IPS DF 6.9 (cell line): ENCODE results near the gene NECTIN1.
"Not testable (repeated sequence)": the region's sequence is repeated elsewhere in the genome, so short reads cannot be mapped to it uniquely, and the experiment has no call there.

Experiments used
- DNase-seq: peaks from one replicate; pipeline ENCODE4 v3.0.0-alpha.2; 2013; ENCODE audit warnings: low read depth, low spot score
- H3K27ac ChIP-seq: one replicate; pipeline ENCODE4 v1.5.1; 2013; ENCODE audit warnings: low read length, control low read depth
- H3K27me3 ChIP-seq: 2 replicates; pipeline ENCODE4 v1.6.1; 2013; ENCODE audit warnings: mild to moderate bottlenecking, low read length; ENCODE audit not compliant: control insufficient read depth, insufficient read depth
- H3K36me3 ChIP-seq: 2 replicates; pipeline ENCODE4 v1.6.1; 2013; ENCODE audit warnings: low read length; ENCODE audit not compliant: control insufficient read depth, insufficient read depth
- H3K4me1 ChIP-seq: 2 replicates; pipeline ENCODE4 v1.6.1; 2013; ENCODE audit warnings: low read length; ENCODE audit not compliant: control insufficient read depth, insufficient read depth
- H3K4me3 ChIP-seq: 2 replicates; pipeline ENCODE4 v1.5.1; 2013; ENCODE audit warnings: mild to moderate bottlenecking, low read length
- H3K9me3 ChIP-seq: 2 replicates; pipeline ENCODE4 v1.6.1; 2013; ENCODE audit warnings: low read length, inconsistent platforms; ENCODE audit not compliant: control insufficient read depth, insufficient read depth
- WGBS: extraction: QIAGEN DNeasy Blood & Tissue Kit; methylation state at CpG from one replicate; pipeline ENCODE4 v1.1.7; 2013; ENCODE audit warnings: mixed read lengths, missing lambda C conversion rate; ENCODE audit not compliant: insufficient read length, insufficient coverage; 5-methylcytosine and 5-hydroxymethylcytosine counted together

The NECTIN1 gene

DNA sequence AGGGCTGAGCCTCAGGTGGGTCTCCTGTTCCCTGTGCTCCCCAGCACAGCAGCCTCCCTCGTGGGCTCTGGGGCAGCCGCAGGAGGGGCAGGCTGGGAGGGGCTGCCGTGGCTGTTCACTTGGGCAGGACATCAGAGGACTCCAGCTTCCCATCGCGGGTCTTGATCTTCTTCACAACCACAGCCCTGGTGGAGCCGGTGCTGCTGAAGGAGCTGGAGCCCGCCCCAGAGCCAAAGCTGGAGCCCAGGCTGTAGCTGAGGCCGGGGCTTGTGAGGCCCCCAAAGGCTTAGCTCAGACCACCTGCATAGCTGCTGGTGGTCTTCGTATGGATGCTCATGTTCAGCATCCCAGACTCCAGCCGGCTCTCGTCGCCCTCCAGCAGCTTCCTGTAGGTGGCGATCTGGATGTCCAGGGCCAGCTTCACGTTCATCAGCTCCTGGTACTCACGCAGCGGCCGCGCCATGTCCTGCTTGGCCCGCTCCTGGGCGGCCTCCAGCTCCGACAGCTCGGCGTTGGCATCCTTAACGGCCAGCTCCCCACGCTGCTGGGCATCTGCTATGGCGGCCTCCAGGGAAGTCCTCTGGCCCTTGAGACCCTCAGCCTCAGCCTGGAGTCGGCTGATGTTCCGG is 126.1 kb downstream of the NECTIN1 start:
- no peaks in the 10 kb centered on the region for H3K4me1 ChIP-seq
- H3K4me3 ChIP-seq = no peak overlapping the region
- H3K27ac ChIP-seq = no peak overlapping the region
- no peaks in the 10 kb centered on the region for H3K9me3 ChIP-seq
- no CpG with 5 or more reads among the region's 28 CpGs for WGBS
- no peak for DNase-seq
- no peaks in the 10 kb centered on the region; the same call in 1 of the 2 replicates for H3K36me3 ChIP-seq
- H3K27me3 ChIP-seq = no peaks in the 10 kb centered on the region

DNA sequence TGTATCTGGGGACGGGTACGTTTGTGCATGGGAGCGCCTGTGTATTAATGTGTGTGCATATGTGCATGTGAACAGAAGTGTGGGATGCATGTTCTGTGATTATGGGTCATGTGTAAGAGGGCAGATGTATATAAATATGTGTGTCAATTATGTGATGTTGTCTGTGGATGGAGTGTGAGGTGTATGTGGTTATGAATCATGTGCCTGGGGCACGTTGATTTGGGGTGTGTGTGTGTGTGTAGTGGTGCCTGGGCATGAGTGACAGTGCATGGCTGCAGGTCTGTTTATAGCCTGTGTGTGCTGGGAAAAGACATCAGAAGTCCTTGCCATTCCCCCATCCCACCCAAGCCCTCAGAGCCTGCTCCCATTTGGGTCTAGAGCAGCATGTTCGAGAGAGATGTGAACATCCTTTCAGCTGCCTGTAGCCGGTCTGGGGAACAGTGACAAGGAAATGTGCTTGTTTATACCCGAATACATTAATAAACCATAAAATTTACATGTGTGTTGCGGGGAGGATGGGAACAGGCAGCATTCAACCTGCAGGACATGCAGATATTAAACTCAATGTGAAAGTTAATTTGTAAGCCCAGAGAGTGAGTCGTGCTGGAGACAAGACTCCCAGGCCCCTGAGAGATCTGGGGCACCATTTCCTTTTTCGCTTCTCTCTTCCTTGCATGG is 129.0 kb downstream of the NECTIN1 start:
- H3K27me3 ChIP-seq = no peaks in the 10 kb centered on the region
- H3K4me3 ChIP-seq = no peak overlapping the region
- H3K4me1 ChIP-seq = no peaks in the 10 kb centered on the region
- WGBS = no CpG with 5 or more reads among the region's 10 CpGs
- no peak overlapping the region for H3K27ac ChIP-seq
- H3K36me3 ChIP-seq = no peaks in the 10 kb centered on the region; the same call in 1 of the 2 replicates
- no peak for DNase-seq
- no peaks in the 10 kb centered on the region for H3K9me3 ChIP-seq

DNA sequence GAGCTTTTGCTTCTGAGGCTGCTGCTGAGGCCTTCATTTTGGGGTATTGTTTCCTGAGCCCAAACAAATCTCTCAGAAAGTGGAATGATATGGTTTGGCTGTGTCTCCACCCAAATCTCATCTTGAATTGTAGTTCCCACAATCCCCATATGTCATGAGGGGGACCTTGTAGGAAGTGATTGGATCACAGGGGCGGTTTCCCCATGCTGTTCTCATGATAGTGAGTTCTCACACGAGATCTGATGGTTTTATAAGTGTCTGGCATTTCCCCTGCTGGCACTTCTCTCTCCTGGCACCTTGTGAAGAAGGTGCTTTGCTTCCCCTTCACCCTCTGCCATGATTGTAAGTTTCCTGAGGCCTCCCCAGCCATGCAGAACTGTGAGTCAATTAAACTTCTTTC is 133.1 kb downstream of the NECTIN1 start:
- no CpG with 5 or more reads among the region's 2 CpGs for WGBS
- not testable (repeated sequence) for DNase-seq, H3K9me3 ChIP-seq, H3K27me3 ChIP-seq, H3K4me1 ChIP-seq, H3K27ac ChIP-seq, H3K4me3 ChIP-seq, H3K36me3 ChIP-seq

DNA sequence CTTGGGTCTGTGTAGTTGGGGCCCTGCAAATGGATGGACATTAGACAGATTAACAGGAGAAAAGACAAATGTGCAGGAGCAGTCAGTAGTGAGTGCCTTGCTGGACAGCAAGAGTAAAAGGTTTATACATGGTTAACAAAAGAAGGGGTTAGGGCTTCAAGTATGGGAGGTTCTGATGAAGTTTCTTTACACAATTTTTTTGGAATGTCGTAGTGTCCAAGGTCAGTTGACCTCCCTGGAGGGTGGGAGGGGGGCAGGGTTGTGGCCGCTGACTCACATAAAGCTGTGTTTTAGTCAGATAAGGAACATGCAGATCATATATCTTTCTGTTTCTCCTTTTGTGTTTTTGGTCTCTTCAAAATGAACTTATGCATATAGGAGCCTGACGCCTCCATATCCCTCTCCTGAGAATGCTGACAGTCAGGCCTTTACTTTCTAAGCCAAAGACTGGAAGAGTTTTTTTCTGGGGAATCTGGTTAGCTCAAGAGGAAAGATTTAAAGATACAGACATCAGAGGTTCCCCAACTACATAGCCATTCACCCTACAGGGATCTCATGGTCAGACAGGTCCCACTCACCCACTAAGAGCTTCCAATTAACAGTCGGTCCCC is 134.3 kb downstream of the NECTIN1 start:
- DNase-seq = no peak
- no peak overlapping the region for H3K4me3 ChIP-seq
- no CpG with 5 or more reads among the region's 4 CpGs for WGBS
- H3K9me3 ChIP-seq = no peaks in the 10 kb centered on the region
- no peaks in the 10 kb centered on the region for H3K36me3 ChIP-seq
- peaks cover 1% of the 10 kb centered on the region; the same call in 1 of the 2 replicates for H3K4me1 ChIP-seq
- H3K27me3 ChIP-seq = no peaks in the 10 kb centered on the region
- no peak overlapping the region for H3K27ac ChIP-seq

DNA sequence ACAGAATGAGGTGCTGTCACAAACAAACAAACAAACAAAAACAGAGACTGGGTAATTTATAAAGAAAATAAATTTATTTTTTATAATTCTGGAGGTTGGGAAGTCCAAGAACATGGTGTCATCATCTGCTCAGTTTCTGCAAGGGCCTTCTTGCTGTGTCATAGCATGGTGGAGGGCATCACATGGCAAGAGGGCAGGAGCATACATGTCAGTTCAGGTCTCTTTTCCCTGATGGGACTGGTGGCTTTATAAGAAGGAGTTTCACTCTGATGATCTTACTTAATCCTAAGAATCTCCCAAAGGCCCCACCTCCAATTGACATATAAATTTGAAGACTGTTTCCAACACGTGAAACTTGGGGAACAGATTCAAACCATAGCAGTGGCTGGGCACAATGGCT is 135.7 kb downstream of the NECTIN1 start:
- H3K9me3 ChIP-seq = no peaks in the 10 kb centered on the region
- H3K36me3 ChIP-seq = no peaks in the 10 kb centered on the region
- no peak overlapping the region for H3K4me3 ChIP-seq
- no peaks in the 10 kb centered on the region for H3K27me3 ChIP-seq
- H3K4me1 ChIP-seq = peaks cover 1% of the 10 kb centered on the region; the same call in 1 of the 2 replicates
- H3K27ac ChIP-seq = no peak overlapping the region
- DNase-seq = no peak
- no CpG with 5 or more reads among the region's 1 CpG for WGBS

DNA sequence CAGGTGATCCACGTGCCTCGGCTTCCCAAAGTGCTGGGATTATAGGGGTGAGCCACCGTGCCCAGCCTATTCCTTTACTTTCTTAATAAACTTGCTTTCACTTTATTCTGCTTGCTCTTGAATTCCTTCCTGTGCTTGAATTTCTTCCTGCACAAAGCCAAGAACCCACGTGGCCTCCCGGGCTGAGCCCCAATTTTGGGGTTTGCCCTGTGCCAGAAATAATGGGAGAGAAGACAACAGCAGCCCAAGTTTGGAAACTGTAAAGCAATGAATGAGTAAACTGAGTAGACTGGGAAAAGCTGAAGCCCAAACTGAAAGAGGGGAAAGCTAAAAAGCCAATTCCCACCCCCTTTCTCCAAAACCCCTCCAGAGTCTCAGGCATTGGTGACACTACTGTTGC is 136.4 kb downstream of the NECTIN1 start:
- H3K27ac ChIP-seq = no peak overlapping the region
- H3K9me3 ChIP-seq = no peaks in the 10 kb centered on the region
- no peak for DNase-seq
- H3K4me3 ChIP-seq = no peak overlapping the region
- WGBS = no CpG with 5 or more reads among the region's 5 CpGs
- no peaks in the 10 kb centered on the region for H3K27me3 ChIP-seq
- H3K36me3 ChIP-seq = no peaks in the 10 kb centered on the region
- peaks cover 1% of the 10 kb centered on the region; the same call in 1 of the 2 replicates for H3K4me1 ChIP-seq

DNA sequence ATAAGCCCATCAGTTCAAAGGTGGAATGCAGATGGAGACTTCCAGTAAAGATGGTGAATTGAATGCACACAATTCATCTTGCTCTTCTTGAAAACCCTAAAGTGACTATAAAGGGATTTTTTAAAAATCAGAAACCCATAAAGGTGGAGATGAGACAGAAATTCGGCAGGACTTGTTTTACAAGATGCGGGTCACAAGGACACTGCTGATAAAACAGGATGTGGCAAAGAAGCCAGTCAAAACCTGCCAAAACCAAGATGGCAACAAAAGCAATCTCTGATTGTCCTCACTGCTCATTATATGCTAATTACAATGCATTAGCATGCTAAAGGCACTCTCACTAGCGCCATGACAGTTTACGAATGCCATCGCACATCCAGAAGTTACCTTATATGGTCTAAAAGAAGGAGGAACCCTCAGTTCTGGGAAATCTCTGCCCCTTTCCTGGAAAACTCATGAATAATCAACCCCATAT is 137.1 kb downstream of the NECTIN1 start:
- DNase-seq = no peak
- no peak overlapping the region for H3K4me3 ChIP-seq
- WGBS = no CpG with 5 or more reads among the region's 5 CpGs
- no peaks in the 10 kb centered on the region for H3K27me3 ChIP-seq
- H3K4me1 ChIP-seq = peaks cover 1% of the 10 kb centered on the region; the same call in 1 of the 2 replicates
- H3K36me3 ChIP-seq = no peaks in the 10 kb centered on the region
- H3K27ac ChIP-seq = no peak overlapping the region
- H3K9me3 ChIP-seq = no peaks in the 10 kb centered on the region

DNA sequence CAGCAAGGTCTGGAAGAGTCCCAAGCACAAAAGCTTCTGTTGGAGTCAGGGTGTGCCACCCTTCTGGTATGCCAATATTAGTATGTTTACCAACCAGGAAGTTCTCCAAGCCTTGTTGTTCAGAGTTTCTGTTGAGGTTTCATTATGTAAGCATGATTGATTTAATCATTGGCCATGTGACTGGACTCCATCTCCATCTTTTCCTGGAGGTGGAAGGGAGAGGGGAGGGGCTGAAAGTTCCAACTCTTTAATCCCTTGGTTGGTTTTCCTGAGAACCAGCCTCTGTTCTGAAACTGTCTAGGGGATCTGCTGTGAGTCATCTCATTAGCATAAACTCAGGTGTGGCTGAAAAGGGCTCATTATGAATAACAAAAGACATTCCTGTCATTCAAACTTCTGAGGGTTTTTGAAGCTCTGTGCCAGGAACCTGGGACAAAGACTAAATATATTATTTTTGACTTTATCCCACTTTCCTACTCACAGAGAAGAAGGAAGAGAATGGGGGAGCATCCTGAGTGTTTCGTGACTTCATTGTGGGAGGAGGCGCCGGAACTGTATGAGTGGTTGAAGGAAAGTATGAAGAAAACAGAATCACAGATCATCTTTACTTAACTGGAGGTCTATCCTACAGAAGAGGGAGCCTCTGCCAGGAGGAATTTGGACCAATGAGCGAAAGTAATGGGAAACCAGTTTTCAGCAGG is 138.2 kb downstream of the NECTIN1 start:
- WGBS = no CpG with 5 or more reads among the region's 4 CpGs
- Histone ChIP-seq H3K27me3 (no peaks in the 10 kb centered on the region), H3K9me3 (no peaks in the 10 kb centered on the region), H3K36me3 (no peaks in the 10 kb centered on the region), H3K27ac (no peak overlapping the region), H3K4me3 (no peak overlapping the region), H3K4me1 (peaks cover 1% of the 10 kb centered on the region; the same call in 1 of the 2 replicates)
- DNase-seq = no peak

DNA sequence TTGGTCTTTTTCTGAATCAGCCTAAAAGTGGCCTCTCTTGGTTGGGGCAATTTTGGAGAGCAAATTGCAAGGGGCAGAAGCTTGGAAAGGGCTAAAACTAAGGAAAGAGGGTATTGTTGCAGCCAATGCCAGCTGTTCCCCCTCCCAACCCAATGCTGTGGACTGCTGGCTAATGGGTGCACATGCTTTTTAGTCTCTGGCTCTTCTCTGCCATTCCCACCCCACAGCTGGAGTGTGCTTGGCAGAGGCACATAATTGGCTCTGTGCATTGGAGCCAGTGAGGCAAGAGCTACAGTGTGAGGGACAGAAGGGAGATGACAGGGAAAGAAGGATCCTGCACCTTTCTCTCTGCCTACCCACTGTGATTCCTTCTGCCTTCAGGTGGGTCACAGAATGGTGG is 140.0 kb downstream of the NECTIN1 start:
- no peaks in the 10 kb centered on the region for H3K27me3 ChIP-seq
- no peak for DNase-seq
- H3K4me3 ChIP-seq = no peak overlapping the region
- H3K27ac ChIP-seq = no peak overlapping the region
- no peaks in the 10 kb centered on the region for H3K9me3 ChIP-seq
- H3K36me3 ChIP-seq = no peaks in the 10 kb centered on the region
- H3K4me1 ChIP-seq = peaks cover 3% of the 10 kb centered on the region; the same call in 1 of the 2 replicates
